ENCODE measurements around the gene TIMM23. TPM values are rescaled to one million over a fixed set of nuclear protein-coding genes. Genes with fewer than 3 reads are reported as not detected.
"Not testable (repeated sequence)": the region's sequence is repeated elsewhere in the genome, so short reads cannot be mapped to it uniquely, and the experiment has no call there.

The TIMM23 gene
- total RNA-seq, 1 experiment from 2014 or later, result 125 TPM

GRCh38 chr10:45997557-45997956, 25.3 kb downstream of the TIMM23 start:
- H3K4me1 ChIP-seq (ENCODE audit: insufficient read depth, low read length, poor library complexity, severe bottlenecking), result no peaks in the 10 kb centered on the region
- ChIA-PET CTCF (no interaction called here), POLR2A (ENCODE audit: low non-redundant PET) (no interaction called here)
- no TSS peak for BruUV-seq (replicated peaks)
- no peaks in the 10 kb centered on the region for H3K27me3 ChIP-seq (replicated peaks; ENCODE audit: insufficient read depth, low read depth, low read length, poor library complexity)
- no peaks in the 10 kb centered on the region for H3K9me3 ChIP-seq (ENCODE audit: low read depth, low read length, poor library complexity, severe bottlenecking)
- no peak overlapping the region for H3K27ac ChIP-seq (ENCODE audit: low read depth, low read length, poor library complexity, severe bottlenecking)
- no peak for DNase-seq (ENCODE audit: low spot score)
- H3K36me3 ChIP-seq (ENCODE audit: insufficient read depth, low read length, poor library complexity, severe bottlenecking), result peaks cover 32% of the 10 kb centered on the region
- intact Hi-C loops (cut with micrococcal nuclease; ENCODE audit: unreplicated experiment), result no loop called here
- H3K4me3 ChIP-seq (ENCODE audit: low read depth, low read length, poor library complexity, severe bottlenecking), result no peak overlapping the region
- no peak for TF ChIP-seq CTCF (conservative IDR thresholded peaks at IDR 0.05; ENCODE audit: low read depth, low read length)
- TF ChIP-seq EZH2 (IDR thresholded peaks at IDR 0.05; ENCODE audit: borderline replicate concordance, low read depth, low read length, poor library complexity, severe bottlenecking), result no peak

GRCh38 chr10:45997994-45998763, 25.9 kb downstream of the TIMM23 start:
- intact Hi-C loops (cut with micrococcal nuclease; ENCODE audit: unreplicated experiment), result no loop called here
- POLR2A ChIA-PET (ENCODE audit: low non-redundant PET), result no interaction called here
- no peaks in the 10 kb centered on the region for H3K9me3 ChIP-seq (ENCODE audit: low read depth, low read length, poor library complexity, severe bottlenecking)
- CTCF ChIA-PET, result no interaction called here
- H3K27ac ChIP-seq (ENCODE audit: low read depth, low read length, poor library complexity, severe bottlenecking), result no peak overlapping the region
- TF ChIP-seq CTCF (conservative IDR thresholded peaks at IDR 0.05; ENCODE audit: low read depth, low read length) (no peak), EZH2 (IDR thresholded peaks at IDR 0.05; ENCODE audit: borderline replicate concordance, low read depth, low read length, poor library complexity, severe bottlenecking) (no peak)
- no peak for DNase-seq (ENCODE audit: low spot score)
- no peaks in the 10 kb centered on the region for H3K4me1 ChIP-seq (ENCODE audit: insufficient read depth, low read length, poor library complexity, severe bottlenecking)
- no peaks in the 10 kb centered on the region for H3K27me3 ChIP-seq (replicated peaks; ENCODE audit: insufficient read depth, low read depth, low read length, poor library complexity)
- peaks cover 38% of the 10 kb centered on the region for H3K36me3 ChIP-seq (ENCODE audit: insufficient read depth, low read length, poor library complexity, severe bottlenecking)
- no peak overlapping the region for H3K4me3 ChIP-seq (ENCODE audit: low read depth, low read length, poor library complexity, severe bottlenecking)
- BruUV-seq (replicated peaks), result no TSS peak

- H3K4me1 ChIP-seq (ENCODE audit: insufficient read depth, low read length, poor library complexity, severe bottlenecking); H3K9me3 ChIP-seq (ENCODE audit: low read depth, low read length, poor library complexity, severe bottlenecking); H3K27ac ChIP-seq (ENCODE audit: low read depth, low read length, poor library complexity, severe bottlenecking); POLR2A ChIA-PET (ENCODE audit: low non-redundant PET); H3K4me3 ChIP-seq (ENCODE audit: low read depth, low read length, poor library complexity, severe bottlenecking); CTCF ChIA-PET; H3K27me3 ChIP-seq (replicated peaks; ENCODE audit: insufficient read depth, low read depth, low read length, poor library complexity); intact Hi-C loops (cut with micrococcal nuclease; ENCODE audit: unreplicated experiment); DNase-seq (ENCODE audit: low spot score); BruUV-seq (replicated peaks): not testable (repeated sequence)
- H3K36me3 ChIP-seq (ENCODE audit: insufficient read depth, low read length, poor library complexity, severe bottlenecking), result peaks cover 55% of the 10 kb centered on the region
Observed at GRCh38 chr10:45999955-46000354, 27.7 kb downstream of the TIMM23 start.

GRCh38 chr10:46000538-46000937, 28.2 kb downstream of the TIMM23 start:
- TF ChIP-seq CTCF (conservative IDR thresholded peaks at IDR 0.05; ENCODE audit: low read depth, low read length), result no peak
- TF ChIP-seq EZH2 (IDR thresholded peaks at IDR 0.05; ENCODE audit: borderline replicate concordance, low read depth, low read length, poor library complexity, severe bottlenecking), result no peak
- H3K4me1 ChIP-seq (ENCODE audit: insufficient read depth, low read length, poor library complexity, severe bottlenecking), result no peaks in the 10 kb centered on the region
- POLR2A ChIA-PET (ENCODE audit: low non-redundant PET), result no interaction called here
- intact Hi-C loops (cut with micrococcal nuclease; ENCODE audit: unreplicated experiment), result no loop called here
- H3K36me3 ChIP-seq (ENCODE audit: insufficient read depth, low read length, poor library complexity, severe bottlenecking), result peaks cover 61% of the 10 kb centered on the region
- H3K27ac ChIP-seq (ENCODE audit: low read depth, low read length, poor library complexity, severe bottlenecking), result no peak overlapping the region
- CTCF ChIA-PET, result no interaction called here
- H3K27me3 ChIP-seq (replicated peaks; ENCODE audit: insufficient read depth, low read depth, low read length, poor library complexity), result no peaks in the 10 kb centered on the region
- BruUV-seq (replicated peaks), result no TSS peak
- no peaks in the 10 kb centered on the region for H3K9me3 ChIP-seq (ENCODE audit: low read depth, low read length, poor library complexity, severe bottlenecking)
- DNase-seq (ENCODE audit: low spot score), result no peak
- no peak overlapping the region for H3K4me3 ChIP-seq (ENCODE audit: low read depth, low read length, poor library complexity, severe bottlenecking)

All from A673 (cell line).